Measurements from ENCODE around the gene ABCC11. TPM values are rescaled to one million over a fixed set of nuclear protein-coding genes. Genes with fewer than 3 reads are reported as not detected.

The ABCC11 gene
- total and polyA plus RNA-seq, 8 donors = 0.03 to 0.73 TPM; not detected in 6

DNA sequence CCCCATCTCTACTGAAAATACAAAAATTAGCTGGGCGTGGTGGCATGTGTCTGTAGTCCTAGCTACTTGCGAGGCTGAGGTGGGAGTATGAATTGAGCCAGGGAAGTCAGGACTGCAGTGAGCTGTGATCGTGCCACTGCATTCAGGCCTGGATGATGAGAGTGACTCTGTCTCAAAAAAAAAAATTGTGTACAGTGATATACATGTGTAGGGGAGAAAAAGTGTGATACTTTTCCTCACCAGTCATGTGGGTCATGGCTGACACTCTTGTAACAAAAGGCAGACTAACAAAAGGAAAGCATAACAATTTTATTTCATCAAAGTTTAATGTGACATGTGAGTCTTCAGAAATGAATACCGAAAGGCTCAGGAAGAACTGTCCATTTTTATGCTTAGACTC is 89.5 kb downstream of the ABCC11 start:
- H3K9me3 ChIP-seq = no peaks in the 10 kb centered on the region
- no peak for DNase-seq
- H3K27me3 ChIP-seq = peaks cover 0 to 16% (median 0%) of the 10 kb centered on the region in 3 donors
- H3K36me3 ChIP-seq = no peaks in the 10 kb centered on the region
- TF ChIP-seq EP300 (IDR thresholded peaks at IDR 0.05) = no peak
- TF ChIP-seq, protein P1, sequence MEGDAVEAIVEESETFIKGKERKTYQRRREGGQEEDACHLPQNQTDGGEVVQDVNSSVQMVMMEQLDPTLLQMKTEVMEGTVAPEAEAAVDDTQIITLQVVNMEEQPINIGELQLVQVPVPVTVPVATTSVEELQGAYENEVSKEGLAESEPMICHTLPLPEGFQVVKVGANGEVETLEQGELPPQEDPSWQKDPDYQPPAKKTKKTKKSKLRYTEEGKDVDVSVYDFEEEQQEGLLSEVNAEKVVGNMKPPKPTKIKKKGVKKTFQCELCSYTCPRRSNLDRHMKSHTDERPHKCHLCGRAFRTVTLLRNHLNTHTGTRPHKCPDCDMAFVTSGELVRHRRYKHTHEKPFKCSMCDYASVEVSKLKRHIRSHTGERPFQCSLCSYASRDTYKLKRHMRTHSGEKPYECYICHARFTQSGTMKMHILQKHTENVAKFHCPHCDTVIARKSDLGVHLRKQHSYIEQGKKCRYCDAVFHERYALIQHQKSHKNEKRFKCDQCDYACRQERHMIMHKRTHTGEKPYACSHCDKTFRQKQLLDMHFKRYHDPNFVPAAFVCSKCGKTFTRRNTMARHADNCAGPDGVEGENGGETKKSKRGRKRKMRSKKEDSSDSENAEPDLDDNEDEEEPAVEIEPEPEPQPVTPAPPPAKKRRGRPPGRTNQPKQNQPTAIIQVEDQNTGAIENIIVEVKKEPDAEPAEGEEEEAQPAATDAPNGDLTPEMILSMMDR (IDR thresholded peaks at IDR 0.05) = no peak
- no peak for TF ChIP-seq POLR2AphosphoS5 (IDR thresholded peaks at IDR 0.05)
- no peak for TF ChIP-seq POLR2A (IDR thresholded peaks at IDR 0.05)
- H3K4me3 ChIP-seq = no peak overlapping the region
- 82 to 92% (median 86%) methylated on average over 4 of the region's 4 CpGs for WGBS, 5 donors
- peaks cover 0 to 6% (median 5%) of the 10 kb centered on the region in 4 donors for H3K4me1 ChIP-seq
- intact Hi-C loops (cut with DNase I; ENCODE audit: low total_unique reads) = no loop called here
- no peak overlapping the region for H3K27ac ChIP-seq

DNA sequence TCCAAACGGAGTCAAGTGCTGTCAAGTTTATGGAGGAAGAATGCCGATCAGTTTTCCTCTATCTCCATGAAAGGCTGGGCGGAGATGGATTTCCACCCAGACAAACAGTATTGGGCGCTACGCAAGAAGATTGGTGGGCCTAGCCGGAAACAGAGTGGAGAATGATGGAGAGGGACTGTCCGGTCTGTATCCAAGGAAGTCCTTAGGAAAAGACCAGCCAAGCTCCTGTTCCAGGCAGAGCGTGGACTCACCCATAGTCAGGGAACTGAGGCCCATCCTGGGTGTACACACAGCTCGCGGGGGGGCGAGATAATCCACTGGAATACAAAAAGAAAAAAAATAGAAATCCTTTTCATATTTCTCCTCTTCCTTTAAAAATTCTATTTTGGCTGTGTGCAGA is 90.0 kb downstream of the ABCC11 start:
- Histone ChIP-seq H3K4me3 (no peak overlapping the region), H3K27me3 (peaks cover 0 to 16% (median 0%) of the 10 kb centered on the region in 3 donors), H3K4me1 (peaks cover 0 to 6% (median 5%) of the 10 kb centered on the region in 4 donors), H3K9me3 (no peaks in the 10 kb centered on the region), H3K36me3 (no peaks in the 10 kb centered on the region), H3K27ac (no peak overlapping the region)
- no peak for DNase-seq
- TF ChIP-seq, protein P1 (IDR thresholded peaks at IDR 0.05) = no peak
- TF ChIP-seq POLR2A (IDR thresholded peaks at IDR 0.05) (no peak), EP300 (IDR thresholded peaks at IDR 0.05) (no peak), POLR2AphosphoS5 (IDR thresholded peaks at IDR 0.05) (no peak)
- intact Hi-C loops (cut with DNase I; ENCODE audit: low total_unique reads) = no loop called here
- WGBS, 5 donors = 78 to 85% (median 83%) methylated on average over 11 of the region's 11 CpGs

DNA sequence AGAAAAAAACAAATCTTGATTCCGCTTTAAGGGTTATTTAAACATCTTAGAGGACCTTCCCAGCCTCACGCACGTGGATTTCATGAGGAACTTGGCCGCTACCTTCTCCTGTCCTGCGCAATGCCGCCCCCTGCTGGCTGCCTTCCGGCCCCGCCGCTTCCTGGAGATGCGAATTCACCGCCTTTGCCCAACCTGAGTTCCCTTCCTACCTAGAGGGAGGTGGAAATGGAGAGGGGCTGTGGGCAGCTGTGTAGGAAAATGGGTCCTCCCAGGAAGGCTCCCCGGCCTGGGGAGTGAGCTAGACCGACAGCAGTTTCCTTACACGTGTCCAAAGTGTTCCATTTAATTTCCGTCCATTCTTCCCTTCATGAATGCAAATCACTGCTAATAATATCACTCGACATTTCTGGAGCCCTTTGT is 90.5 kb downstream of the ABCC11 start:
- Histone ChIP-seq H3K27me3 (peaks cover 0 to 16% (median 0%) of the 10 kb centered on the region in 3 donors), H3K4me3 (no peak overlapping the region), H3K27ac (no peak overlapping the region), H3K9me3 (no peaks in the 10 kb centered on the region), H3K4me1 (peaks cover 0 to 6% (median 5%) of the 10 kb centered on the region in 4 donors), H3K36me3 (no peaks in the 10 kb centered on the region)
- DNase-seq = peak; percentile 90 to 92
- no peak for TF ChIP-seq POLR2A (IDR thresholded peaks at IDR 0.05)
- TF ChIP-seq EP300 (IDR thresholded peaks at IDR 0.05) = no peak
- TF ChIP-seq POLR2AphosphoS5 (IDR thresholded peaks at IDR 0.05) = peak in 1 of 3 donors; percentile 34
- TF ChIP-seq, protein P1 (IDR thresholded peaks at IDR 0.05) = peak in 5 of 7 experiments; percentile 58 to 91 (median 86)
- intact Hi-C loops (cut with DNase I; ENCODE audit: low total_unique reads) = no loop called here
- 10 to 12% (median 12%) methylated on average over 14 to 16 of the region's 16 CpGs for WGBS, 5 donors

DNA sequence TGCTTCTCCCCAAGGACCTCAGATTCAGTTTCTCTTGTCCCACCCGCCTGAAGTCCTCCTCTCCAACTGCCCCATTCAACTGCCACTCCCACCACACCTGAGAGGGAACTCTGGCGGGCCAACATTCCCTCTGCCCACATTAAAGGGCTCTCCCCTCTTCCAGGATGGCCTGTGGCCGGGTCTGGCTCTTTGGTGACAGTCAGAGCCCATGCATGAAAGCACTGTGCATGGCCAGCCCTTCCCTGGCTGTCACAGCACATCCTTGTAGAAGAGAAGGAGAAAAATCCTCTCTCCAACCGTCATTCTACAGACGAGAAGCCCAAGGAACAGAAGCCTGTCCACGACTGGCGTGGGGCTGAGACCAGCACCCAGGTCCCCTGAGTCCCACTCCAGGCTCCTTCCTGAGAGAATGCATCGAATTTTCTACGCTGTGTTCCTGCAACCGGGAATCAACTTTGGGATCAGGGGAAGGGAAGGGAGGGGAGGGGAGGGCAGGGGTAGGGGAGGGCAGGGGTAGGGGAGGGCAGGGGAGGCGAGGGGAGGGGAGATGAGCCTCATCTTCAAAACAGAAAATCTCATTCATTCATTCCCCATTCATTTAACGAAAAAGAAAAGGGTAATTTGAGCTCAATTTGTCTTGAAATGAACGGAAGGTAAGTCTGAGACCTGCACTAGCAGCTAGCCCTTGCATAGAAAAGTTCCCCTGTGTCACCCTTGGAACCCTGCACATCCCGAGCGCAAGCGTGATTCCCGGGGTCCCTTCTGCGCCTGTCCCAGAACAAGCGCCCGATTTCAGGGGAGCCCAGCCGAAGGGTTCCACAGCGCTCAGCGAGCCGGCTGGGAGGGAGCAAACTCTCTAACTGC is 91.2 kb downstream of the ABCC11 start, which contains the start of gene ABCC12:
Gene ABCC12, minus strand, starts transcription at position 68 of the 864 bp plus-strand sequence. CDS start 9,569 bp downstream, outside the sequence.
- no peak within 1 kb of the TSS for H3K27ac ChIP-seq
- TF ChIP-seq POLR2AphosphoS5 (IDR thresholded peaks at IDR 0.05) (no peak), POLR2A (IDR thresholded peaks at IDR 0.05) (no peak), EP300 (IDR thresholded peaks at IDR 0.05) (no peak)
- TF ChIP-seq, protein P1 (IDR thresholded peaks at IDR 0.05) = no peak
- 51 to 65% (median 56%) methylated on average over 23 to 24 of the region's 24 CpGs for WGBS, 5 donors
- H3K4me3 ChIP-seq = no peak within 1 kb of the TSS
- intact Hi-C loops (cut with DNase I; ENCODE audit: low total_unique reads) = no loop called here
- peaks cover 0 to 6% (median 5%) of the 10 kb centered on the region in 4 donors for H3K4me1 ChIP-seq
- H3K9me3 ChIP-seq = no peaks in the 10 kb centered on the region
- H3K27me3 ChIP-seq = peaks cover 0 to 16% (median 0%) of the 10 kb centered on the region in 3 donors
- H3K36me3 ChIP-seq = no peaks in the 10 kb centered on the region
- DNase-seq = no peak
